Neural progenitor cell (in vitro differentiated cells): ENCODE data around the gene CACNA1C. TPM values are rescaled to one million over a fixed set of nuclear protein-coding genes. Genes with fewer than 3 reads are reported as not detected.

Source experiments
- DNase-seq: peaks from one replicate; pipeline ENCODE4 v3.0.0-alpha.2; 2016; ENCODE audit warnings: low spot score
- H2AFZ ChIP-seq: fragments of 200-600 bp; sonication (generic); replicated peaks from 2 replicates; pipeline ENCODE4 v1.6.1; 2016; ENCODE audit warnings: antibody characterized with exemption
- H3F3A ChIP-seq: fragments of 200-600 bp; sonication (generic); 2 replicates; pipeline ENCODE4 v1.6.1; 2016; ENCODE audit warnings: antibody characterized with exemption, low read depth
- H3K27ac ChIP-seq: fragments of 200-600 bp; sonication (generic); 2 replicates; pipeline ENCODE4 v1.5.1; 2016; ENCODE audit warnings: mild to moderate bottlenecking
- H3K27me3 ChIP-seq: fragments of 200-600 bp; sonication (generic); 2 replicates; pipeline ENCODE4 v1.6.1; 2016; ENCODE audit warnings: mild to moderate bottlenecking, moderate library complexity
- H3K36me3 ChIP-seq: fragments of 200-600 bp; sonication (generic); 2 replicates; pipeline ENCODE4 v1.5.1; 2016
- H3K4me1 ChIP-seq: fragments of 200-600 bp; sonication (generic); 2 replicates; pipeline ENCODE4 v1.6.1; 2016; ENCODE audit warnings: mixed run types
- H3K4me2 ChIP-seq: fragments of 200-600 bp; sonication (generic); 2 replicates; pipeline ENCODE4 v1.6.1; 2016
- H3K4me3 ChIP-seq: fragments of 200-600 bp; sonication (generic); 2 replicates; pipeline ENCODE4 v1.5.1; 2016
- H3K79me2 ChIP-seq: fragments of 200-600 bp; sonication (generic); 2 replicates; pipeline ENCODE4 v1.6.1; 2016; ENCODE audit warnings: low read depth
- H3K9ac ChIP-seq: fragments of 200-600 bp; sonication (generic); 2 replicates; pipeline ENCODE4 v1.6.1; 2016
- H3K9me3 ChIP-seq: fragments of 200-600 bp; sonication (generic); 2 replicates; pipeline ENCODE4 v1.5.1; 2016; ENCODE audit warnings: low read depth
- H4K20me1 ChIP-seq: fragments of 200-600 bp; sonication (generic); 2 replicates; pipeline ENCODE4 v1.6.1; 2016; ENCODE audit warnings: low read depth
- H3K27ac Mint-ChIP-seq: 3 replicates; pipeline ENCODE4 v1.8.0; 2021; ENCODE audit warnings: mixed read lengths
- H3K27me3 Mint-ChIP-seq: 2 replicates; pipeline ENCODE4 v1.8.0; 2022; ENCODE audit warnings: low read depth, mild to moderate bottlenecking, inconsistent platforms, moderate library complexity, mixed read lengths; ENCODE audit not compliant: insufficient read depth
- H3K36me3 Mint-ChIP-seq: 3 replicates; pipeline ENCODE4 v1.8.0; 2021; ENCODE audit warnings: mixed read lengths
- H3K4me1 Mint-ChIP-seq: 3 replicates; pipeline ENCODE4 v1.8.0; 2021; ENCODE audit warnings: mixed read lengths
- H3K4me3 Mint-ChIP-seq: 3 replicates; pipeline ENCODE4 v1.8.0; 2021; ENCODE audit warnings: mild to moderate bottlenecking, moderate library complexity, mixed read lengths
- H3K9me3 Mint-ChIP-seq: 3 replicates; pipeline ENCODE4 v1.8.0; 2020; ENCODE audit warnings: mixed read lengths
- EZH2 ChIP-seq: fragments of 200-600 bp; sonication (generic); IDR thresholded peaks from 2 replicates; pipeline ENCODE4 v1.6.1; 2017; ENCODE audit warnings: antibody characterized with exemption, mild to moderate bottlenecking, moderate library complexity
- EZH2phosphoT487 ChIP-seq: fragments of 200-600 bp; sonication (generic); IDR thresholded peaks from 2 replicates; pipeline ENCODE4 v1.6.1; 2017; ENCODE audit warnings: antibody characterized with exemption
- total RNA-seq: library from RNA; depleted of rRNA; stranded (reverse); fragments of >200 nt; gene quantifications from 2 replicates; pipeline ENCODE4 v1.2.3, GENCODE V29; 2015; ENCODE audit warnings: low replicate concordance
- TF ChIP-seq, protein P1 (sequence below): fragments of 200-600 bp; sonication (generic); IDR thresholded peaks from 2 replicates; pipeline ENCODE4 v1.5.1; 2017; ENCODE audit warnings: antibody characterized with exemption, mild to moderate bottlenecking

CACNA1C gene
- total RNA-seq, 1 donor from 2014 or later = 2.7 TPM

DNA sequence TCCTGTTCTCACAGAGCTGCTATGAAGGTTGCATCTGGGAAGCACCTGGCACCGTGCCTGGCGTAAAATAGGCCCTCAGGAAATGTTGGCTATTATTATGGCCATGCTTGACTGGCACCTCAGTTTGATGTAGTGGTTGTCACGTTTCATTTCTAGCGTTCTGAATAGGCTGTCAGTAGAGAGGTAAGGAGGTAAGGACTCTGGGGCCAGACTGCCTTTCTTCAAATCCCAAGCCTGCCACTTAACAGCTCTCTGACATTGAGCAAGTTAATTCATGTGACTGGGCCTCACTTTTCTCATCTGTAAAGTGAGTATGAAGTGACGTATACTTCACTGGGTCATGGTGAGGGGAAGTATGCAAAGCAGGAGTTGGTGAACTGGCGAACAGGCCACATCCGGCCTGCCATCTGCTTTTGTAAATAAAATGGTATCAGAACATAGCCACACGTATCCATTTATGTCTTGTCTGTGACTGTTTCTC, 196.2 kb downstream of the CACNA1C start:
- no peak overlapping the region for H3K4me3 Mint-ChIP-seq
- H3K27ac Mint-ChIP-seq = no peak overlapping the region
- H3K9ac ChIP-seq = no peak overlapping the region
- peaks cover 18% of the 10 kb centered on the region for H3F3A ChIP-seq
- peaks cover 30% of the 10 kb centered on the region for H3K4me1 ChIP-seq
- H3K4me2 ChIP-seq = no peak overlapping the region
- peaks cover 8% of the 10 kb centered on the region for H3K27me3 Mint-ChIP-seq
- H4K20me1 ChIP-seq = no peaks in the 10 kb centered on the region
- H3K36me3 Mint-ChIP-seq = no peaks in the 10 kb centered on the region
- no peak for DNase-seq
- no peaks in the 10 kb centered on the region for H3K79me2 ChIP-seq
- H2AFZ ChIP-seq = no peak overlapping the region
- peaks cover 41% of the 10 kb centered on the region for H3K4me1 Mint-ChIP-seq
- no peak overlapping the region for H3K27ac ChIP-seq
- TF ChIP-seq, protein P1, sequence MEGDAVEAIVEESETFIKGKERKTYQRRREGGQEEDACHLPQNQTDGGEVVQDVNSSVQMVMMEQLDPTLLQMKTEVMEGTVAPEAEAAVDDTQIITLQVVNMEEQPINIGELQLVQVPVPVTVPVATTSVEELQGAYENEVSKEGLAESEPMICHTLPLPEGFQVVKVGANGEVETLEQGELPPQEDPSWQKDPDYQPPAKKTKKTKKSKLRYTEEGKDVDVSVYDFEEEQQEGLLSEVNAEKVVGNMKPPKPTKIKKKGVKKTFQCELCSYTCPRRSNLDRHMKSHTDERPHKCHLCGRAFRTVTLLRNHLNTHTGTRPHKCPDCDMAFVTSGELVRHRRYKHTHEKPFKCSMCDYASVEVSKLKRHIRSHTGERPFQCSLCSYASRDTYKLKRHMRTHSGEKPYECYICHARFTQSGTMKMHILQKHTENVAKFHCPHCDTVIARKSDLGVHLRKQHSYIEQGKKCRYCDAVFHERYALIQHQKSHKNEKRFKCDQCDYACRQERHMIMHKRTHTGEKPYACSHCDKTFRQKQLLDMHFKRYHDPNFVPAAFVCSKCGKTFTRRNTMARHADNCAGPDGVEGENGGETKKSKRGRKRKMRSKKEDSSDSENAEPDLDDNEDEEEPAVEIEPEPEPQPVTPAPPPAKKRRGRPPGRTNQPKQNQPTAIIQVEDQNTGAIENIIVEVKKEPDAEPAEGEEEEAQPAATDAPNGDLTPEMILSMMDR = no peak
- no peaks in the 10 kb centered on the region for H3K9me3 ChIP-seq
- H3K4me3 ChIP-seq = no peak overlapping the region
- H3K27me3 ChIP-seq = no peaks in the 10 kb centered on the region
- no peaks in the 10 kb centered on the region for H3K36me3 ChIP-seq
- no peaks in the 10 kb centered on the region for H3K9me3 Mint-ChIP-seq

DNA sequence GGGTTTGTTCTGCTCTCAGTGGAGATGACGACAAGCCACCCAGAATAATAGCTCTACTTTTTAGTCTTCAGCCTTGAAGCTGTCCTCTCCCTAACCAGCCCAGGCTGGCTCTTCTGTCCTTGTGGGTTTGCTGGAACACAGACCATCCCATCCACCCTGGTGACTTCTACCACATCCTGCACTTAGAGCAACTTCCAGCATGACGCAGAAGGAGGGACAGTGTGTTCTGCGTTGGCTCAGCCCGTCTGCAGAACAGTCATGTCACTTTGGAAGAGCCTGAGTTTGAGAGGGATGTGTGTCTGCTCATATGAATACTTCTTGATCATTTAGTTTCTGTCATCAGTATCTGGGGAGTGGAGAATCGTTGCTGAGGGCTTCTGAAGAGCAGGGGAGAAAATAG, 198.0 kb downstream of the CACNA1C start:
- Mint-ChIP-seq H3K27ac (no peak overlapping the region), H3K4me3 (no peak overlapping the region), H3K27me3 (peaks cover 2% of the 10 kb centered on the region), H3K36me3 (peaks cover 2% of the 10 kb centered on the region), H3K4me1 (peaks cover 22% of the 10 kb centered on the region), H3K9me3 (peaks cover 4% of the 10 kb centered on the region)
- no peaks in the 10 kb centered on the region for H3K36me3 ChIP-seq
- no peaks in the 10 kb centered on the region for H4K20me1 ChIP-seq
- no peaks in the 10 kb centered on the region for H3K79me2 ChIP-seq
- H3K9me3 ChIP-seq = peaks cover 2% of the 10 kb centered on the region
- no peak overlapping the region for H3K27ac ChIP-seq
- H3K4me2 ChIP-seq = no peak overlapping the region
- no peak for DNase-seq
- peaks cover 2% of the 10 kb centered on the region for H3F3A ChIP-seq
- peaks cover 12% of the 10 kb centered on the region for H3K4me1 ChIP-seq
- TF ChIP-seq EZH2 = no peak
- TF ChIP-seq EZH2phosphoT487 = no peak
- TF ChIP-seq, protein P1 = no peak
- no peaks in the 10 kb centered on the region for H3K27me3 ChIP-seq
- H3K4me3 ChIP-seq = no peak overlapping the region
- H3K9ac ChIP-seq = no peak overlapping the region
- no peak overlapping the region for H2AFZ ChIP-seq

DNA sequence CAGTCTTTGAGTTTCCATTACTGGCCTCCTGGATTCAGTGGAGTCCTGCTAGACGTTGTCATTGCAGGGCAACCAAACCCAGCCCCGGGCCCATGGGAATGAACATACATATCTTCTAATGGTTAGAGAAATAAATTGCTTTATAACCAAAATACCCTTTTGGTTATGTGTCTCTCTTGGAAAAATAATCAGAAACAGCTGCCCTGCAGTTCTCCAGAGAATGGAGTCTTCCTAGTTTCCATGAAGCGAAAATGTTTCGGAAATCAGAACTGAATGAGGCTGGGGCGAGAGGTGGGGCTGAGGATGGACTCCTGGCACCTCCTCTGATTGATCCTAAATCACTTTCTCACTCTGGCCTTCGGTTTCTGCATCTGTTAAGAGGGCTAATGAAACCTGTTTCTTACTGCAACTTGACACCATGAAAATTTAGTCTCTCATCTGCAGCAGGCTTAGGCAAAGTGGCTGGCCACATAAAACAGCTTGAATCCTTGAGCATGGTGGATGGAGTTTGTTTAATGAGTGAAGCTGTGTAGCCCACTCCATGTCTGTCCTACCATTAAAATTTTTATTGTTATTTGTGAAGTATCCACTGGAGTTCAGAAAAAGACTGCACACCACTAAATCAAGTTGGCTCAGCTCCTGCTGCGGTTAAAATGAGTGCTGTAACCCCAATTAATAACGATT, 198.9 kb downstream of the CACNA1C start:
- Mint-ChIP-seq H3K27me3 (peaks cover 3% of the 10 kb centered on the region), H3K27ac (no peak overlapping the region), H3K9me3 (peaks cover 6% of the 10 kb centered on the region), H3K4me3 (no peak overlapping the region), H3K36me3 (peaks cover 2% of the 10 kb centered on the region), H3K4me1 (peaks cover 21% of the 10 kb centered on the region)
- Histone ChIP-seq H2AFZ (no peak overlapping the region), H3K9ac (no peak overlapping the region), H3K9me3 (peaks cover 4% of the 10 kb centered on the region), H3K4me2 (no peak overlapping the region), H3K4me3 (no peak overlapping the region), H3K27ac (no peak overlapping the region), H3K4me1 (peaks cover 6% of the 10 kb centered on the region), H3K27me3 (no peaks in the 10 kb centered on the region), H4K20me1 (no peaks in the 10 kb centered on the region), H3K36me3 (no peaks in the 10 kb centered on the region), H3F3A (peaks cover 3% of the 10 kb centered on the region), H3K79me2 (no peaks in the 10 kb centered on the region)
- TF ChIP-seq, protein P1 = no peak
- TF ChIP-seq EZH2phosphoT487 (no peak), EZH2 (no peak)
- no peak for DNase-seq
